GM18511 (cell line): ENCODE results near the gene STARD4.

Experiments used
- ATAC-seq: cut with Tn5 transposase; IDR thresholded peaks from one replicate; pipeline ENCODE4 v1.9.1; 2021; ENCODE audit warnings: mild to moderate bottlenecking, moderate library complexity; ENCODE audit not compliant: unreplicated experiment

Gene STARD4

GRCh38 chr5:111528056-111528455 lies 15.7 kb upstream of the STARD4 start:
- no peak for ATAC-seq

DNA sequence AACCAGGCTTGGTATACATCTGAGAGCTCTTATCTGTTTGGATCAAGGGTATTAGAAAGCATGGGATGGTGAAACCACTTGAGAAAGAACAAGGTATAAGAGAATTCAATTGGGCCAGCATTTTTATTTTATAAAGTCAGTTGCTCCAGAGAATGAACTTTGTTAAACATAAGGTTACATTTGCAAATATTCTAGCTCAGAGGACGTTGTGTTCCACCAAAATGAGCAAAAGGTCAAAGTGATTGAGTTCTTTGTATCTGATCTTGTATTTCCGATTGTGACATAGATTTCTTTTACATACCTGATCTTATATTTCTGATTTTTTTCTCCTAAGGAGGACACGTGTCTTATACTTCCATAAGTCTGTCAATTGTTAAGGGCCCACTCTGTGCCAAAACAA lies 8.6 kb upstream of the STARD4 start:
- no peak for ATAC-seq

DNA sequence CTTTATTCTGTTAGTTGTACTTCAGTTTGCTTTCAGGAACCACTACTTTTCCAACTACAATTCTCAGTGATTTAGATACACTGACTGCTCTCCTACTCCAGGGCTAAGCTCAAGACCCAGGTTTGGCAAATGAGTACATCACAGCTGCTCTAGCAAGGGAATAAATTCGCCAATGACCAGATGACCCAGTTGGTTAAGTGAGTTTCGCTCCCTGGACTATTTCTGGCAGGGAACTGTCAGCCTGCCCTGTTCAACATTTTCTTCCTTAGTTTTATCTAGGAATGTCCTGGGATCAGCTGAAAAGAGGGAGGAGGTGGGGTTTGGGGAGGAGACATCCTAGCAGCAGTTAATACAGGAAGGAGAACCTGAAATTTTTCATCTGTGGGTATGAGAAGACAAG lies 6.4 kb upstream of the STARD4 start:
- ATAC-seq = no peak

GRCh38 chr5:111517853-111518501 lies 5.6 kb upstream of the STARD4 start:
- no peak for ATAC-seq

DNA sequence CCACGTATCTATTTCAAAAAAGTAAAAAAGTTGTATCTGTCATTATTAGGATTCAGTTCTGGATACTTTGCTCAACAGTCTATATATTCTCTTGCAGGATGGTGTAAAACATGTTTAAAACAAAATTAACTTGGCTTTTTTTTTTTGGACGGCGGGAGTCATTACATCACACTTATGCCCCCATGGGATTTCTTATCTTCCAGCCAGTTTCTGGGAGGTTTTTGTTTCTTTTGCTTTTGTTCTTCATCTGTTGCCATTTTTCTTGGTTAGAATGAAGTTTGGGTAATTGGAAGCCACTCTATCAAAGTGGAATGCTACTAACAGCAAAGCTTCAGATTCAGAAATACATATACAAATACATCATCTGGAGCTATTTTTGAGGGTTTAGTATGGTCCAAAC lies 1.8 kb upstream of the STARD4 start:
- ATAC-seq = no peak

- no peak for ATAC-seq
These were observed 791 bp upstream of the STARD4 start for GRCh38 chr5:111513131-111513520.

- ATAC-seq = peak; percentile 27
These were observed 432 bp downstream of the STARD4 start for GRCh38 chr5:111511831-111512374.

GRCh38 chr5:111511174-111511830 lies 1.0 kb downstream of the STARD4 start:
- no peak for ATAC-seq

- no peak for ATAC-seq
These were observed 3.2 kb downstream of the STARD4 start for GRCh38 chr5:111509119-111509518.

GRCh38 chr5:111507276-111507675 lies 5.1 kb downstream of the STARD4 start:
- ATAC-seq = no peak

DNA sequence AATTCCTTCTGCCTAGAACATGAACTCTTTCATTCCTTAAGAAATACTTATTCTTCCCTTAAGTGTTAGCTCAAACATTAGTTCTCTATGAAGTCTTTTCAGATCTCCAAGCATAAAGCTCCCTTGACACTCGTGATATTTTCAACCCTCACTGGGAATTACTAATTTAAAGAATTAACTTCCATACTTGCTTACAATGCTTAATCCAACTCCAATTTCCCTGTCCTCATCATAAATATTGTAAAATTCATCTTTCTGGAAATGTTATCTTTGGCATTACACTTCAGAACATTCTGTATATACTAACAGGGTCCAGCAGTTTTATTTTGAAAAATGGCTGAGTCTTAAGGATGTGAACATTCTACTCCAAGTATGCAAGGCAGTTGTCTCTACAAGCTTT lies 7.2 kb downstream of the STARD4 start:
- no peak for ATAC-seq

- ATAC-seq = no peak
These were observed 9.4 kb downstream of the STARD4 start for GRCh38 chr5:111502956-111503355.

DNA sequence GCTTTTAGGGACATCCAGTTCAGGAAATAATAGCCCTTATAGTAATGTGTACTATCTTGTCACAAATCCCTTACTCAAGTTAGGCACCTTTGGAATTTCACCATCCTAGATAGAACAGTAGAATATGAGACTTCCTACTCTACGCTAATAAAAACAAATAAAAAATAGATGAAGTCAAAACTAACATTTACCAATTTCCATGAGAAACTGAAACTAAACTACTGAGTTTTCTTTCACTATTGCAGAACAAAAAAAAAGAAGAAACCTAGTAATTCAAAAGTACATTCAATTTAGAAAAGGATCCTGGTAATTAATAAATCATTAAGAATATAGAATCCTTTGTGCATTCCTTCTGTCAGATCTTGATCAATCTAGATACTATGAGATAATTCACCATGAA lies 14.0 kb downstream of the STARD4 start:
- peak; percentile 55 for ATAC-seq

DNA sequence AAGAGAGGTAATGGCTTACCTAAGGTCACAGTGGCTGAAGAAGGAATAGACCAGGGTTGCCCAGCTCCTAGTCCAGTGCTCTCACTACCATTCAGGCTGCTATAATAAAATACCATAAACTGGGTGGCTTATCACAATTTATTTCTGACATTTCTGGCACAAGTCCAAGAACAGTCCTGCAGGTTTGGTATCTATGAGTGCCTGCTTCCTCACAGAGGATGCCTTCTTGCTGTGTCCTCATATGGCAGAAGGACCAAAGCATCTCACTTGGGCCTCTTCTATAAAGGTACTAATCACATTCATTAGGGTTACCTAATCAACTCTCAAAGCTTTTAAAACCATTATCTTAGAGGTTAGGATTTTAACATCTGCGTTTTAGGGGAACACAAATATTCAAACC lies 17.2 kb downstream of the STARD4 start:
- no peak for ATAC-seq

DNA sequence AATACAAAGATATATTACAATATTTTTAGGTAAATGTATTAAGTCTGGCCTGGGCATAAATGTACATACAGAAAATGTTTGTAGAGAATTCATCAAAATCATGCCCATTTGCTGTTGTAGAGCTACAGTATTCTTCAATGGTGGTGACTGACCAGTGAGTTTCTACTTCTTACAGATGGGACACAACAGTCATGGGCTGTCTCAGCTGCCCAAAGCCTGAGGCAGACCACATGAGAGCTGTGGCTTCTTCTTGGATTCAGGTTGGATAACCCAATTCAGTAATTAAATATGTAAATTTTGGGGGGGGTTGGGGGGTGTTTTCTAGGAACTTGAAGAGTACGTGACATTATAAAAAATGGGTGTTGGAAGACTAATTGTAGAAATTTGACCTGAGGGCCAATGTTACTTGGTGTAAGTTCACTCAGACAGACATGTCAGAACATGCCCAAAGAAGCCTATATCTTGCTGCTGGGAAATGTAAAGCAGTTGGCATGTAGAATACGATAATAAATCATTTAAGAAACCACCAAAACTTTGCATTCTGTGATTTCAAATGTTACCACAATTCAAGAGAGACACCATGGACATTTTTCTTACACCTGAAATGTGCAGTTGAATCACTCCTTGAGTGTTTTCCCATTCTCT lies 17.9 kb downstream of the STARD4 start:
- no peak for ATAC-seq

DNA sequence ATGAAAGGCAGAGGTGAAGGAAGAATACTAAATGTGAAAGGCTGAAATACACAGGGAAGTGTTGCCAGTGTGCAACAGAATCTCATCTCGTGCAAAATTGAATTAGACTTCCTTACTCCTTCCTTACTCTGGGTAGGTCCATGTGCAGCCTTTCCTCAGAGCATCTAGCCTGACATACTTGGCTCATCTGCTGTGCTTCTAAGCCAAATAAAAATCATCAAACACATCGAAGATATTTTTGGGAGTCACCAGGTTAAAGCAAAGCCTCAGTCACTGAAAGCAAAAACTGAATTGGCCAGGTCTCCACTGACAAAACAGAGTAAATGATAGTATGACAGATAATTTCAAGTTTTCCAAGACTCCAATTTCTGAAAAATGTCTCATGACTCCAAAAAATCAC lies 19.3 kb downstream of the STARD4 start:
- no peak for ATAC-seq

- ATAC-seq = no peak
These were observed 24.0 kb downstream of the STARD4 start for GRCh38 chr5:111488353-111488752.

- ATAC-seq = no peak
These were observed 25.4 kb downstream of the STARD4 start for GRCh38 chr5:111486926-111487325.

DNA sequence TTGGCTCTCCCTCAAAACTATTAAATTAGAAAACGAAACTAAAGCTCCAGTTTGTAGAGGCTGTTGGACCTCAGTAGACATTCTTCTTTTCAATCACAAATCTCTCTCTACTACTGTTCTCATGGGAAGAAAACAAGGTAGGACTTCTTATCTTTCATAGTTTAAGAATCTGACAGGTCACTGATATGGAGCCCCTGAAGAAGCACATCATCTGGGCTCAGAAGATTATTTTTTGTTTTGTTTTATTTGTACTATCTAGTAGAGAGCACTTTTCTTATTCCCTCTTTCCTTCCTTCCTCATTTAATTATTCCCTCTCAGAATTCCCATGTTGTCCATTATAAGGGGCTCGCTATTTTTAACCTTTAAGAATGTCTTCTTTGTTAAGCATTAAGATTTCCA lies 26.3 kb downstream of the STARD4 start:
- no peak for ATAC-seq

DNA sequence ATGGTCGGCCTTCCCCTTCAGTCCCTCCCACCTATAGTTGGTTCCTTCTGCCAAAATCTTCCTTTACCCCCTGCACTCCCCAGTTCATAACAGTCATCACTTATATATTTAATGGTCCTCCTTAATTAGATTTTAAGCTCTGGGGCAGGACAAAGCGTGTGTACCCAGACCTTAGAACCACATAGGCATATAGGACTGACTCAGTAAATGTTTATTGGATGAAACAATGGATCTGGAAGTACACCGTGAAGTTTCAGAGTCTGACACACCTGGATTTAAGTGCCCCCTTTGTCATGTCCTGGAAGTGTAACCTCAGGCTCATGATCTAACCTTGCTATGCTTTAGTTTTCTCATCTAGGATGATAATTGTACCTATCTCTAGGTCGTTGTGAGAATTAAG lies 32.0 kb downstream of the STARD4 start:
- ATAC-seq = no peak

- no peak for ATAC-seq
These were observed 33.4 kb downstream of the STARD4 start for GRCh38 chr5:111478898-111479297.

DNA sequence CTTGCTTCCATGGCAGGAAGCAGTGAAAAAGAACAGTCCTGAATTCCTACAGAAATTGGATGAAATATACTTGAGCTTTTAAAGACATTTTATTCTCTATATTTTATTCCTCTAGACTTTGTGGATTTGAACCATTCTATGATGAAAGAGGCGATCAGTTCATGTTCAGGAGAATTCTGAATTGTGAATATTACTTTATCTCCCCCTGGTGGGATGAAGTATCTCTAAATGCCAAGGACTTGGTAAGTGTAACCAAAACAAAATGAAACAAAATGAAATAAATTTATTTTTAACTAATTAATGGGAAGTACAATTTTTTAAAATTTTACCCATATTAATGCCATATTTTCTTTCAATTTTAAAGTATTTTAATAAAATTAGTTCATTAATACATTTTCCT lies 34.1 kb downstream of the STARD4 start:
- ATAC-seq = no peak
